ENCODE data around the gene GLI1.
"Not testable (repeated sequence)": the region's sequence is repeated elsewhere in the genome, so short reads cannot be mapped to it uniquely, and the experiment has no call there.

The GLI1 gene

DNA sequence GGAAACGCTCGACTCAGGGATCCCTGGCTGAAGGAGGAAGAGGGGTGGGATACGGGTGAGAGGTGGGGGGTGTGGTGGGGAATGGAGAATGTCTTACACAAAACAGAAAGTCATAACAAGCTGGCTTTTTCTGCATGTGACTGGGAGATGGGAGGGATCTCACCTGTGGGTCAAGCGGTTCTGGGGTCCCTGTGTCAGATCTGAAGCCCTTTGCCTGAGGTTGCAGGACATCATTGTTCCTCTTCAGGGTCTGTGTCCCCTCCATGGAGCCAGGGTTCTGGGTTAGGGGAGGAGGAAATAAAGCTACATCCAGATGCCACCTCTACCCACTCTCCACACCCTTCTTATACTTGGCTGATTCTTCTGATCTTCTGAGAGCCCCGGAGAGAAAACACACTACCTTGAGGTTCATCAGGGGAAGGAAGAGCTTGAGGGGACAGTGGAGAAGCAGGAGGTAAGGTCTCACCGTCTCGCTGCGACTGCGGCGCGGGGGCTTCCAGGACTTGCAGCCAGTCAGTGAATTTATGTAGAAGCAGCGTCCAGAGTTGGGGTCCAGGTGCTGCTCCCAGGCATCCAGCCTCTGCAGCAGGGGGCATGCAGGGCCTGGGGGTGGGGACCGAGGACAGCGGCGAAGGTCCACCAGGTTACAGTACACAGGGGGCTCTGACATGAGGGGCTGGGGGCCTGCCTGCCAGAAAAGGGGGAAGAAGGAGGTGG lies 17.6 kb downstream of the GLI1 start:
- FAIRE-seq = no peak

- FAIRE-seq = no peak
These were observed 18.4 kb downstream of the GLI1 start for GRCh38 chr12:57477710-57478681.

- no peak for FAIRE-seq
These were observed 19.4 kb downstream of the GLI1 start for GRCh38 chr12:57479043-57479375.

DNA sequence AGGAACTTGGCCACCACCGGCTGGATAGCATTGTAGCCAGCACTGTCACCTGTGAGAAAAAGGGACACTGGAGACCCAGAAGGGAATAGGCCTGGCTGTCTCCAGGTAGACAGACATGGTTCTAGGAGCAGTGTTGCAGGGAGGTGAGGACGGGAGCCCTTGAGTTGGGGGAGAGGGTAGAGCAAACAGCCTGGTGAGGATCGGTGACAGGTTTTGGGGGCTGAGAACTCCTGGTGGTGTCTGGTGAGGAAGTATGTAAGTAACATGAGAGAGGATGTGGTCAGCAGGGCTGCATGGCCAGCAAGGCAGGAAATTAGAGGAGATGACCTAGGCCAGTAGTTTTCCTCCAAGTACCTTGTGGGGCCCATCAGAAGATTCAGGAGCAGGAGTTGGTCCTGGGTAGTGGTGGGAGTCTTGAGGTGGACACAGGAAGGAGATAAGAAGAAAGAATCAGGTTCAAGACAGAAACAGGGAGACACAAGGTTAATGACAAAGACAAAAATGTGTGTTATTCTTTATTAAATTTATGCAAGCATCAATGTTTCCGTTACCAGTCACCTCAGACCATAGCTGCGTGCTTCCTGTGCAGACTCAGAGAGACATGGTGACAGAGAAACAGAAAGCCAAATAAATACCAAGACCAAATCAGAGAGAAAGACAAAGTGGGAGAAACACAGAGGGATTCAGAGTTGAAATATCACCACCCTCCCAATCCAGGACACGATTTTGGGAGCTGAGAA lies 20.0 kb downstream of the GLI1 start, which contains the start of gene ARHGAP9:
Gene ARHGAP9, minus strand, starts transcription at position 491 of the 740 bp plus-strand sequence. Its CDS starts 460 bp downstream, at position 31.
- no peak for FAIRE-seq

DNA sequence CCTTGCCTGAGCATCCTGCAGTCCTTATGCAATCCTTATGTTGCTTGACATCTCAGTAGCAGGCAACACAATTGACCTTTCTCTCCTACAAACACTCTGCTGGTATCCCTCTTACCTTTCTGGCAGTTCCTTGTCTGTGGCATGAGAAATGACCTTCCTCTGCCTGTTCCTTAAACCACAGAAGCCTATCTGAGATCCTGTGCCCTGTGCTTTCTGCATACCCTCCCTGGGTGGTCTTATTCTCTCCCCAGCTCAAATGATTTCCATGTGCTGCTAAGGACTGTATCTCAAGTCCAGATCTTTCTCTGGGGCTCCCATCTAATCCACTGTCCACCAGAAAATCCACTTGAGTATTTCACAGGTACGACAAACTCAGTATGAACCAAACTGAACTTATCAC lies 22.1 kb downstream of the GLI1 start:
- FAIRE-seq = no peak

DNA sequence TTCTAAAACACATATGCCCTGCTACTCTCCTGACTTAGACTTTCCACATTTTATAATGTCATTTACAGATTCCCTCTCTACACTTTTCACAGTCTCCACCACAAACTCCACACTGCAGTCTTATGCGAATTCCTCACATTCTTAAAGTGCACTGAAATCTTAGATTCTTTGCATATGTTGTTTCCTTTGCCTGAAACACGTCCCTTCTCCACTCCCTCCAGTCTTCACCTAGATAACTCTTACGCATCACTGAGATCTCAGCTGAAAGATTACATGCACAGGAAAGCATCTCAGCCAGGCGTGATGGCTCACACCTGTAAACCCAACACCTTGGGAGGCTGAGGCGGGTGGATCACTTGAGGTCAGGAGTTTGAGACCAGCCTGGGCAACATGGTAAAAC lies 23.9 kb downstream of the GLI1 start:
- FAIRE-seq = no peak

DNA sequence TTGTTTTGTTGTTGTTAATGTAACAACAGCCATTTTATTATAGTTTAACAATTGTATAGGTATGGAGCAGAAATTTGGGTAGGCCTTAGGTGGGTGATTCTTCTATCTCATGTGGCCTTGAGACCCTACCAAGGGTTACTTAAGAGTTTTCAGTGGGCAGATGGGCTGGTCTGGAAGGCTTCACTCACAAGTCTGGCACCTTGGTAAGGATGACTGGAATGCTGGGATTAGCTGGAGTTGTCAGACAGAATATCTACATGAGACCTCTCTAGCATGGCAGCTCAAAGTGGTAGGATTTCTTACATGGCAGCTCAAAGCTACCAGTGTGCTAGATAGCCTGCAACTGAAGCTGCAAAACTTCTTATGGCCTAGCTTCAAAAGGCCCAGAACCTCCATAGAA lies 26.1 kb downstream of the GLI1 start:
- no peak for FAIRE-seq

- no peak for FAIRE-seq
These were observed 27.5 kb downstream of the GLI1 start for GRCh38 chr12:57487055-57487596.

DNA sequence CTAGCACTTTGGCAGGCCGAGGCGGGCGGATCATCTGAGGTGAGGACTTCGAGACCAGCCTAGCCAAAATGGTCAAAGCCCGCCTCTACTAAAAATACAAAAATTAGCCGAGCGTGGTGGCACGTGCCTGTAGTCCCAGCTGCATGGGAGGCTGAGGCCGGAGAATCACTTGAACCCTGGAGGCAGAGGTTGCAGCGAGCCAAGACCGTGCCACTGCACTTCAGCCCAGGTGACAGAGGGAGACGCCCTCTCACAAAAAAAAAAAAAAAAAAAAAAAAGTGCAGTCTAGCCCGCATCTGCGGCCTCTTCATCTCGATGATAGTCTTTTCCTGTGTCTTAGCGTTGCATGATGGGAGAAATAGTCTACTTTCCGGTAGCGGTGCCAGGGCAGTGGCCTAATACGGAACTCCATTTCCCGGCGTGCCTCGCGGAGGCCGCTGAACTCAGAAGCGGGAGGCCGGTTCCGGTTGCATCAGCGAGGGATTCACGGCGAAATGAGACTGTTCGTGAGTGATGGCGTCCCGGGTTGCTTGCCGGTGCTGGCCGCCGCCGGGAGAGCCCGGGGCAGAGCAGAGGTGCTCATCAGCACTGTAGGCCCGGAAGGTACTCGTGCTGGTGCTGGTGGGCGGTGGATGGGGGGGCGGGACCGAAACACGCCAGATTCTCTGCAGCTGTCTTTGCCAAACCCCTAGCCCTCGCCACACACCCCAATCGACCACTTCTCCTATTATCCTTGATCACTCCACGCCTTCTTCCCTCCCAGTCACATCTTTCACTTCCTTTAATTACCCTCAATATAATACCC lies 28.2 kb downstream of the GLI1 start, which contains the start of gene MARS1:
Gene MARS1, plus strand, starts transcription at position 472 of the 805 bp plus-strand sequence. Its CDS starts 23 bp downstream, at position 495.
- peak; percentile 93 for FAIRE-seq

DNA sequence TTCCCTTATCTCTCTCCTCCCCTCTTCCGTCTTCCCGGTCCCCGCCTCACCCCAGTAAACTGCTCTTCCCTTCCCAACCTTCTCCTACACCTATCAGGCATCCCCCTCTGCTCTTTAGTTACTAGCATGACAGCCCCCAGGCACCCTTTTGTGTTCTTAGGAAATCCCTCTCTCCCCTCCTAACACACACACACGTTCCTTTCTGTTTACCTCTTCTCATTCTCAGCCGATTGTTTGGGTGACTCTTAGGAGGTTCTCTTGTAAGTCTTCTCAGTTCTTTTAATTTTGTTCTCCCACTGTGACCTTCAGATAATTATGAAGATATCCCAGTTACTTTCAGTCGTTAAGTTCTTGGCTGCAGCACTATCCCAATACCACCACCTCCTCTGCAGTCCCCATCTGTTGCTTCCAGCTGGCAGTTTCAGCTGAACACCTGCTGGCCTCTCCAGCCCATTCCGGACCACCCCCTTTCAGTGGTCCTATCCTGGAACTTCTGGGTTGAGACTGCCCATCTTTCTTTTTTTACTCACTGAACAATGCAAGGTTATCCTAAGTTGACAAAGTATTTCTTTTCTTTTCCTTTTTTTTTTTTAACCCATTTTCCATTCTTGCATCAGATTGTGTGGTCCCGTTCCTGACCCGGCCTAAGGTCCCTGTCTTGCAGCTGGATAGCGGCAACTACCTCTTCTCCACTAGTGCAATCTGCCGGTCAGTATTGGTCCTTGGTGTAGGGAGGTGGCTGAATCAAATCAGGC lies 29.0 kb downstream of the GLI1 start:
- FAIRE-seq = no peak

DNA sequence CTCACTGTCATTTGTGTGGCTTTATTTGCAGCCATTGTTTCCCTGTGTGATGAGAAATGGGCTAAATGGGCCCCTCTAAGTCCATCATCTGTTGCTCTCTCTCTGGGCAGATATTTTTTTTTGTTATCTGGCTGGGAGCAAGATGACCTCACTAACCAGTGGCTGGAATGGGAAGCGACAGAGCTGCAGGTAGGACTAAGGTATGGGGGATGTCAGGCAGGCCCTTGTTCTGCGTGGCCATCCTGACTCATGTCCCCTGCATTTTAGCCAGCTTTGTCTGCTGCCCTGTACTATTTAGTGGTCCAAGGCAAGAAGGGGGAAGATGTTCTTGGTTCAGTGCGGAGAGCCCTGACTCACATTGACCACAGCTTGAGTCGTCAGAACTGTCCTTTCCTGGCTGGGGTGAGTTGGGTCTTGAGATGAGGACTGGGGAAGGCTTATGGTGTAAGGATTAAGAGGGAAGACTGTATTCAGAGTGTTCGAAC lies 29.6 kb downstream of the GLI1 start:
- FAIRE-seq = no peak

- FAIRE-seq = no peak
These were observed 30.5 kb downstream of the GLI1 start for GRCh38 chr12:57490126-57490525.

DNA sequence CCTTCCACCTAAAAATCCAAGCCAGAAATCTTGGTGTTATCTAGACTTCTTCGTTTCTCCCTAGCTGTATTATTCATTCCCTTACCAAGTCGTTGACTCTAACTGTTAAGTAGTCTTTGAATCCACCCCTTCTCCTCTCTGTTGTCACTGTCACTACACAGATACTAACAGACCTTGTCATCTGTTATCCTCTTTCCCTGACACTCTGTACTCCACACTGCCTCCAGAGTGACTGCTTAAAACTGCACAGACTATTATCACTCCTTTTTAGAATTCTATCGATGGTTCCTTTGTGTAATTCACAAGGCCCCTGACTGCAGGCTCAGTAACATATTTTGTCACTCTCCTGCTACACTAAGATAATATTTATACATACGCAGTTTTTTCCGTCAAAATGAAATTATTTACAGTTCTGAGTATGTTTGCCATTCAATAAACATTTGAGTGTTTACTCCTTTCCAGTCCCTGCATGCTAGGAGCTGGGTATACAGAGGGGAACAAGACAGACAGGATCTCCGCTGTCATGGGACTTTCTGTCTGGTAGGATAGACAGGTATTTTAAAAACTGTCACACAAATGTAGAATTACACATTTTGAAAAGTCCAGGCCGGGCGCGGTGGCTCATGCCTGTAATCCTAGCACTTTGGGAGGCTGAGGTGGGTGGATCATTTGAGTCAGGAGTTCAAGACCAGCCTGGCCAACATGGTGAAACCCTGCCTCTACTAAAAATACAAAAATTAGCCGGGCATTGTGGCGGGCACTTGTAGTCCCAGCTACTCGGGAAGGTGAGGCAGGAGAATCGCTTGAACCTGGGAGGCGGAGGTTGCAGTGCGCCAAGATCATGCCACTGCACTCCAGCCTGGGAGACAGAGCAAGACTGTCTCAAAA lies 32.1 kb downstream of the GLI1 start:
- FAIRE-seq = no peak

- not testable (repeated sequence) for FAIRE-seq
These were observed 35.6 kb downstream of the GLI1 start for GRCh38 chr12:57495051-57495701.

- FAIRE-seq = no peak
These were observed 37.2 kb downstream of the GLI1 start for GRCh38 chr12:57496822-57497221.

DNA sequence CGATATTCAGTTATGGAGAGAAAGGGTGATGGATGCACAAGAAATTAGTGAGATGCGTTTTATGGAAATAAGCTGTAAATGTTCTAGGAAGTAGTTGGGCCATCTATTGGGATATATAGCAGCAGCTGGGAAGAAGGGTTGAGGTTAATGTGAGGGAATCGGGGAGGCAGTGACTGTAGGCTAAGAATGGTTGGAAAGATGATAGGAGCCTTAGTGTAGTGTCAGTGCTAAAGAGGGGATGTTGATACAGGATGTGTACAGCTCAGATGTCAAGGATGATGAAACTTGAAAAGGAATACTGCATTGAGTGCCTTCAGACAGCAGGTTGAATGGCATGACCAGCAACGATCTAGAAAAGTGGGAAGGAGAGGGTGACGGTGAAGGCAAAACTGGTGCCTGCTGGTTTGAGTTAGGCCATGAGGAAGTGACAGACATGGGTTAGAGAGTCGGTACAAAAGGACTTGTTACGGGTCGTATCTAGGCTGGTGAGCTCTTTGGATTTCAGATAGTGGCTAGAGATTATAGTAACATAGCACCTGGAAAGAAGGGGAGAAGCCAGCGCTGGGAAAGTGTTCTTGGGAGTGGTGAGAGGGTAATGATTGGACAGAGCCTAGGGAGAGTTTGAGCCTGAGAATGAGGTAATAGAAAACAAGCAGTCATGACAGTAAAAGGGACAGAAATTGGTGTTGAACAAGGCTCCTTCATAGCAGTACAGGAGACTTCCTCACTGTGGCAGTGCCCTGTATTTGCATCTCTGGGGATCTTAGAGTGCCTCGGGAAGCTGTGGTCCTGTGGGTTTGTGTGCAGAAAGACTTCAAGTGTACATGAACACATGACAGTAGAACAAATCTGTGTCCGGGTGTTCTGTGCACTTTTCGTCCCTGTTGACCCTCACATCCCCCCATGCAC lies 37.9 kb downstream of the GLI1 start:
- no peak for FAIRE-seq

DNA sequence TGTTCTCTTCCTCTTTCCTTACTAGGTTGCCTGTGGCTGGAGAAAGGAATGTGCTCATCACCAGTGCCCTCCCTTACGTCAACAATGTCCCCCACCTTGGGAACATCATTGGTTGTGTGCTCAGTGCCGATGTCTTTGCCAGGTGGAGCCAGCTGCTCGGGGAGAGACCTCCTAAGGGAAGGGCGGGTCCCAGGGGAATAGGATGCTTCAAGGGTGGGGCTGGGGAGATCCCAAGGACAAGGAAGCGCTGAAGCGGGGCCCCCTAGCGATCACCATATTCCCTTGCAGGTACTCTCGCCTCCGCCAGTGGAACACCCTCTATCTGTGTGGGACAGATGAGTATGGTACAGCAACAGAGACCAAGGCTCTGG lies 38.5 kb downstream of the GLI1 start:
- no peak for FAIRE-seq

DNA sequence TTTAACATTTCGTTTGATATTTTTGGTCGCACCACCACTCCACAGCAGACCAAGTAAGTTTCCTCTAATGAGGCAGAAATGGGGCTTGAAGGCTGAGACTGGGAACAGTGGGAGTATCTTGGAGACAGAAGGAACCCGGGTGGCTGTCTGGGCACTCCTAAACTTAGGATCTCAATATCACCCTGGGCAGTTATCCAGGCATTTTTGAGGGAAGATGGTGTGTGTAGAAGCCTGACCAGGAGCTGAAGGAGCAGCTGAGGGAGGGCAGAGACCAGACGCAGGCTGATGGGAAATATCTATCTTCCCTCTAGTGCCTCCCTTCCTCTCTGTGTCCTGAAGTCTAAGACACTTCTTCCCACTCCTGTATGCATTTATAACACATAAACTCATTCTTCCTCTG lies 39.0 kb downstream of the GLI1 start:
- FAIRE-seq = no peak

Data from A204.1 (cell line).